Mucosa of stomach (tissue), 1 donor: ENCODE data around the gene TMEM178A.

ENCODE experiments used
- H3K27me3 ChIP-seq: one replicate; pipeline ENCODE4 v1.7.0; 2013; ENCODE audit warnings: mild to moderate bottlenecking, low read length; ENCODE audit not compliant: control insufficient read depth, insufficient read depth
- H3K36me3 ChIP-seq: one replicate; pipeline ENCODE4 v1.7.0; 2013; ENCODE audit warnings: low read length; ENCODE audit not compliant: control insufficient read depth, insufficient read depth
- H3K4me1 ChIP-seq: one replicate; pipeline ENCODE4 v1.7.0; 2013; ENCODE audit warnings: mild to moderate bottlenecking, low read length; ENCODE audit not compliant: control insufficient read depth, insufficient read depth
- H3K4me3 ChIP-seq: one replicate; pipeline ENCODE4 v1.7.0; 2013; ENCODE audit warnings: low read length
- H3K9ac ChIP-seq: one replicate; pipeline ENCODE4 v1.7.0; 2013; ENCODE audit warnings: mild to moderate bottlenecking, low read length, moderate library complexity
- H3K9me3 ChIP-seq: one replicate; pipeline ENCODE4 v1.7.0; 2013; ENCODE audit warnings: mild to moderate bottlenecking, low read length, moderate library complexity; ENCODE audit not compliant: control insufficient read depth
- donor health status: Pancreatic carcinoma.

Gene TMEM178A

GRCh38 chr2:39685126-39685525 lies 19.4 kb downstream of the TMEM178A start:
- Histone ChIP-seq H3K9ac (no peak overlapping the region), H3K4me3 (no peak overlapping the region), H3K27me3 (peaks cover 4% of the 10 kb centered on the region), H3K9me3 (no peaks in the 10 kb centered on the region), H3K4me1 (no peaks in the 10 kb centered on the region), H3K36me3 (no peaks in the 10 kb centered on the region)

GRCh38 chr2:39686456-39686855 lies 20.7 kb downstream of the TMEM178A start:
- H3K36me3 ChIP-seq = no peaks in the 10 kb centered on the region
- no peak overlapping the region for H3K9ac ChIP-seq
- H3K27me3 ChIP-seq = peaks cover 4% of the 10 kb centered on the region
- no peak overlapping the region for H3K4me3 ChIP-seq
- no peaks in the 10 kb centered on the region for H3K9me3 ChIP-seq
- H3K4me1 ChIP-seq = no peaks in the 10 kb centered on the region

GRCh38 chr2:39688181-39688580 lies 22.5 kb downstream of the TMEM178A start:
- H3K4me3 ChIP-seq = no peak overlapping the region
- peaks cover 4% of the 10 kb centered on the region for H3K27me3 ChIP-seq
- H3K9ac ChIP-seq = no peak overlapping the region
- H3K9me3 ChIP-seq = no peaks in the 10 kb centered on the region
- H3K36me3 ChIP-seq = no peaks in the 10 kb centered on the region
- no peaks in the 10 kb centered on the region for H3K4me1 ChIP-seq

DNA sequence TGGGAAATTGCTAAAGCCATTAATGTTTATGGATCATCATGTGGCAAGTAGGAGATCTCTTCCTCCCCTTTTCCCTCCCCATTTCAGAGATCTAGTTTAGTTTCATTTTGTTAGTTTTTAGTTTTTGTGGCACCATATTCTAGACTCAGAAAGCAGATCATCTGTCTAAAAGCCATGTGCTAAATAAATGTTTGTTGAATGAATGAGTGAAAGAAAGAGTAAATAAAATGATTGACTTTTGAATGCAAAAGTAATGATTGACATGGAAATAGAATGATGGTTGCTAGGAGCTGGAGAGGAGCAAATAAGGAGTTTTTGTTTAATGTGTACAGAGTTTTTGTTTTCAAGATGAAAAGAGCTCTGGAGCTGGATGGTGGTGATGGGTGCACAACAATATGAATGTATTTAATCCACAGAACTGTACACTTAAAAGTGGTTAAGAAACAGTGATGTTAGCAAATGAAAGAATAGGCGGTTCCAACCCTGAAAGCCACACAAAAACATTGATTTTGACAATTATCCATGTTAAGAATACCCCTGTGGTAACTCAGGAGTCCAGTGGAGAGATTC lies 23.6 kb downstream of the TMEM178A start:
- Histone ChIP-seq H3K4me3 (no peak overlapping the region), H3K9me3 (no peaks in the 10 kb centered on the region), H3K36me3 (no peaks in the 10 kb centered on the region), H3K9ac (no peak overlapping the region), H3K27me3 (peaks cover 4% of the 10 kb centered on the region), H3K4me1 (no peaks in the 10 kb centered on the region)

DNA sequence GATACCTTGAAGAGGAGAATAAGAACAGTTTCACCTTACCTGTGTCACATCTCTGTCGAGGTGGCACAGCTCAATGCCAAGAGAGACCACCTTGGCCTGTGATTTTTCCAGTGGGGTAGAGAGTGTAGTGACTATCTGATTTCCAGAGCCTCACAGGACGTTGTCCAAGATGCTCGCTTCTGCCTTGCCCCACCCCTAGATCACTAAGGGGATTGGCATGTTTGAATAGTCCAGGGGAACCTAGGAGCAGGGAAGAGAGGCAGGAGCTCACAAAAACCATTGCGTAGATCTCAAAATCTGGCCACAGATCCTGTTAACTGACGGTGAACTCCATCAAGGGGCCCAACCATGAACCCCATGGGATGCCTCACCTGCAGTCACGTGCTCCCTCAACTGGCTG lies 24.2 kb downstream of the TMEM178A start:
- H3K9me3 ChIP-seq = no peaks in the 10 kb centered on the region
- no peaks in the 10 kb centered on the region for H3K4me1 ChIP-seq
- no peak overlapping the region for H3K4me3 ChIP-seq
- H3K9ac ChIP-seq = no peak overlapping the region
- no peaks in the 10 kb centered on the region for H3K36me3 ChIP-seq
- H3K27me3 ChIP-seq = peaks cover 4% of the 10 kb centered on the region

- no peak overlapping the region for H3K9ac ChIP-seq
Observed at GRCh38 chr2:39693245-39693644, 27.5 kb downstream of the TMEM178A start.

DNA sequence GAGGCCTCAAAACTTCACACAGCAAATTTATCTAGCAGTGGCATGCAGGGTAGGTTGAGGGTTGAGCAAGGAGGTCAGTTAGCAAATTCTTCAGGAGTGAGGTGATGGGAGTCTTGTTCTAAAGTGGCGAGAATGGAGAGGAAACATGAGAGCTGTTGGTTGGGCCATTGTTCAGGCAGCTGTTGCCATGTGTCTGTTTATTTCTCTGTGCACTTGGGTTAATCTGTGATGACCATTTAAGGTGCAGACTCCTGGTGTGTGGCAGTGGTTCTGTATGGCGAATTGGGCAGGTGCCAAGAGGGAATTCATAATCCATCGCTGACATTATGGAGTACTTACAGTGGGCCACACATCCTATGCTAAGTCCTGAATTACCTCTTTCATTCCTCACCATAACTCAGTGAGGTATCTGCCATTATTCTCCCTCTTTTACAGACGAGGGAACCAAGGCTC lies 30.4 kb downstream of the TMEM178A start:
- Histone ChIP-seq H3K27me3 (no peaks in the 10 kb centered on the region), H3K4me1 (no peaks in the 10 kb centered on the region), H3K4me3 (no peak overlapping the region), H3K9ac (no peak overlapping the region), H3K36me3 (no peaks in the 10 kb centered on the region), H3K9me3 (no peaks in the 10 kb centered on the region)

More at GRCh38 chr2:39693245-39693644, 27.5 kb downstream of the TMEM178A start:
- Histone ChIP-seq H3K27me3 (no peaks in the 10 kb centered on the region), H3K4me1 (no peaks in the 10 kb centered on the region), H3K36me3 (no peaks in the 10 kb centered on the region), H3K9me3 (no peaks in the 10 kb centered on the region), H3K4me3 (no peak overlapping the region)

GRCh38 chr2:39696838-39697237 lies 31.1 kb downstream of the TMEM178A start:
- H3K4me3 ChIP-seq = no peak overlapping the region

GRCh38 chr2:39697454-39697853 lies 31.7 kb downstream of the TMEM178A start:
- H3K27me3 ChIP-seq = no peaks in the 10 kb centered on the region
- H3K9ac ChIP-seq = no peak overlapping the region
- H3K36me3 ChIP-seq = no peaks in the 10 kb centered on the region
- no peak overlapping the region for H3K4me3 ChIP-seq
- H3K9me3 ChIP-seq = no peaks in the 10 kb centered on the region
- no peaks in the 10 kb centered on the region for H3K4me1 ChIP-seq

More at GRCh38 chr2:39696838-39697237, 31.1 kb downstream of the TMEM178A start:
- Histone ChIP-seq H3K4me1 (no peaks in the 10 kb centered on the region), H3K9ac (no peak overlapping the region), H3K36me3 (no peaks in the 10 kb centered on the region), H3K9me3 (no peaks in the 10 kb centered on the region), H3K27me3 (no peaks in the 10 kb centered on the region)

- H3K9me3 ChIP-seq = no peaks in the 10 kb centered on the region
- no peak overlapping the region for H3K9ac ChIP-seq
- H3K4me1 ChIP-seq = no peaks in the 10 kb centered on the region
- H3K36me3 ChIP-seq = no peaks in the 10 kb centered on the region
- H3K4me3 ChIP-seq = no peak overlapping the region
- H3K27me3 ChIP-seq = no peaks in the 10 kb centered on the region
Observed at GRCh38 chr2:39701137-39701536, 35.4 kb downstream of the TMEM178A start.

GRCh38 chr2:39703181-39703872 lies 37.6 kb downstream of the TMEM178A start:
- Histone ChIP-seq H3K4me3 (no peak overlapping the region), H3K36me3 (no peaks in the 10 kb centered on the region), H3K4me1 (no peaks in the 10 kb centered on the region), H3K9me3 (no peaks in the 10 kb centered on the region), H3K27me3 (no peaks in the 10 kb centered on the region), H3K9ac (no peak overlapping the region)

DNA sequence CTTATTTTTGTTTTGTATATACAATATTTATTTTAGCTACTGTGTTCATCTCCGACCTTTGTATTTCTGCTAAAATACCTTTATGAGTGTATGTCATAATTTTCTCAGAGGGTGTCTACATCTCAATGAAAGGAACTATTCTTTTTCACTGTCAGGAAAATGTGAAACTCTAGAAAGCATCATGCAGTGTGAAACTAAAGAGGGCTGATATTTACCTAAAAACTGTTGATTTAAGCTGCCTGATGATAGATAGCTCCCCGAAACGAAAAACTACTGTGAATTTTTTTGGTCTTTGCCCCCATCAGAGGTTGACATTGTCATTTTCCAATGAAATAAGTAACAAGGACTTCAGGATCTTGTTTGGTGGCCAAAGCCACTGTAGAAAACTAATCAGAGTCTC lies 38.8 kb downstream of the TMEM178A start:
- H3K4me1 ChIP-seq = no peaks in the 10 kb centered on the region
- no peak overlapping the region for H3K4me3 ChIP-seq
- no peaks in the 10 kb centered on the region for H3K36me3 ChIP-seq
- H3K9ac ChIP-seq = no peak overlapping the region
- H3K27me3 ChIP-seq = no peaks in the 10 kb centered on the region
- no peaks in the 10 kb centered on the region for H3K9me3 ChIP-seq
